GM12878 (cell line): ENCODE measurements around the gene MAGI1. TPM values are rescaled to one million over a fixed set of nuclear protein-coding genes. Genes with fewer than 3 reads are reported as not detected.

Source experiments
- ATAC-seq: fragments of 200-7000 bp; cut with Tn5 transposase; 3 replicates; pipeline ENCODE4 v1.9.1; 2020; ENCODE audit warnings: mild to moderate bottlenecking, moderate library complexity
- BruUV-seq: library from RNA; stranded (reverse); fragments of 400-500 nt; replicated peaks from 2 replicates; lab custom pipeline; 2021; lab: Mats Ljungman, UMichigan
- CTCF ChIA-PET: fragments of 300-600 bp; sonication (Branson Sonifier 250); formaldehyde crosslinking; extraction: SDS; loops from one replicate; lab custom pipeline; 2021; ENCODE audit warnings: inconsistent platforms; lab: Yijun Ruan, JAX
- POLR2A ChIA-PET: fragments of 350-600 bp; formaldehyde crosslinking; extraction: SDS; loops from one replicate; lab custom pipeline; 2021; ENCODE audit warnings: inconsistent platforms; lab: Charles Lee
- RAD21 ChIA-PET: fragments of 300-600 bp; sonication (Branson Sonifier 250); formaldehyde crosslinking; loops from one replicate; lab custom pipeline; 2023; ENCODE audit warnings: antibody characterized with exemption; ENCODE audit not compliant: unreplicated experiment; lab: Charles Lee
- SMC1A ChIA-PET: fragments of 300-600 bp; sonication (Branson Sonifier 250); formaldehyde crosslinking; loops from one replicate; lab custom pipeline; 2023; ENCODE audit not compliant: unreplicated experiment, uncharacterized antibody; lab: Charles Lee
- DNase-seq: peaks from one replicate; pipeline ENCODE4 v3.0.0-alpha.2; 2011; ENCODE audit warnings: low read depth, low spot score
- FAIRE-seq: peaks from 3 replicates; lab custom pipeline; 2011; peaks lifted over from hg19 to GRCh38; lab: Jason Lieb, UNC
- H2AFZ ChIP-seq: 2 replicates; pipeline ENCODE4 v1.6.0; 2011; ENCODE audit warnings: low read depth, low read length, control low read depth; ENCODE audit not compliant: control insufficient read depth
- H3K27ac ChIP-seq: 2 replicates; pipeline ENCODE4 v1.5.1; 2011; ENCODE audit warnings: control low read depth; ENCODE audit not compliant: control insufficient read depth, insufficient read depth
- H3K27me3 ChIP-seq, 2 experiments: replicated peaks in 1 of 2; 2 replicates each; pipeline versions ENCODE4 v1.6.0 to v1.6.1; 2011; ENCODE audit warnings: low read length in 1 of 2; ENCODE audit not compliant: control insufficient read depth in 2 of 2, insufficient read depth in 2 of 2
- H3K36me3 ChIP-seq, 2 experiments: 2 replicates each; pipeline ENCODE4 v1.5.1; 2011; ENCODE audit warnings: low read length in 1 of 2; ENCODE audit not compliant: control insufficient read depth in 2 of 2, insufficient read depth in 2 of 2
- H3K4me1 ChIP-seq: 2 replicates; pipeline ENCODE4 v1.6.1; 2011; ENCODE audit warnings: mild to moderate bottlenecking, low read length, moderate library complexity, mixed read lengths; ENCODE audit not compliant: control insufficient read depth, insufficient read depth
- H3K4me2 ChIP-seq: 2 replicates; pipeline ENCODE4 v1.6.0; 2011; ENCODE audit warnings: control low read depth; ENCODE audit not compliant: control insufficient read depth, insufficient read depth
- H3K4me3 ChIP-seq: fragments of 200-600 bp; sonication (generic); 2 replicates; pipeline ENCODE4 v1.5.1; 2016
- H3K79me2 ChIP-seq: 2 replicates; pipeline ENCODE4 v1.6.0; 2011; ENCODE audit warnings: low read length; ENCODE audit not compliant: control insufficient read depth, insufficient read depth
- H3K9ac ChIP-seq: 2 replicates; pipeline ENCODE4 v1.8.0; 2011; ENCODE audit warnings: low read length, control low read depth, mixed read lengths; ENCODE audit not compliant: control insufficient read depth, insufficient read depth
- H3K9me3 ChIP-seq: replicated peaks from 3 replicates; pipeline ENCODE4 v1.5.1; 2011; ENCODE audit warnings: mild to moderate bottlenecking, low read length; ENCODE audit not compliant: control insufficient read depth, insufficient read depth
- H4K20me1 ChIP-seq: 2 replicates; pipeline ENCODE4 v1.6.0; 2011; ENCODE audit not compliant: control insufficient read depth, insufficient read depth
- CBFB ChIP-seq: IDR thresholded peaks from 2 replicates; pipeline ENCODE4 v1.6.1; 2016; ENCODE audit warnings: antibody characterized with exemption, low read depth
- CREB1 ChIP-seq: IDR thresholded peaks from 2 replicates; pipeline ENCODE4 v1.6.1; 2012; ENCODE audit warnings: low read depth, mild to moderate bottlenecking, inconsistent platforms
- ESRRA ChIP-seq: IDR thresholded peaks from 2 replicates; pipeline ENCODE4 v1.6.1; 2012; ENCODE audit warnings: mild to moderate bottlenecking, low read length, improper control_type of control experiment
- EZH2 ChIP-seq: IDR thresholded peaks from 2 replicates; pipeline ENCODE4 v1.6.1; 2012; ENCODE audit warnings: low read depth, mild to moderate bottlenecking, control low read depth, inconsistent platforms, low read length, borderline replicate concordance; ENCODE audit not compliant: control insufficient read depth
- GATAD2B ChIP-seq: fragments of 450-650 bp; conservative IDR thresholded peaks from 2 replicates; pipeline ENCODE4 v1.6.1; 2017; ENCODE audit warnings: low read depth, mild to moderate bottlenecking, moderate library complexity
- MEF2A ChIP-seq: IDR thresholded peaks from 2 replicates; pipeline ENCODE4 v1.6.1; 2011; ENCODE audit warnings: low read depth, mild to moderate bottlenecking, low read length, moderate library complexity; ENCODE audit not compliant: insufficient read depth
- MEF2B ChIP-seq: fragments of 450-650 bp; IDR thresholded peaks from 2 replicates; pipeline ENCODE4 v1.6.1; 2018; ENCODE audit warnings: mild to moderate bottlenecking, moderate library complexity; ENCODE audit not compliant: partially characterized antibody, poor library complexity, severe bottlenecking
- MYC ChIP-seq: IDR thresholded peaks from 2 replicates; pipeline ENCODE4 v1.6.1; 2011; ENCODE audit warnings: mild to moderate bottlenecking, low read length, moderate library complexity, inconsistent platforms; ENCODE audit not compliant: insufficient read depth, insufficient replicate concordance, insufficient read length, severe bottlenecking
- NR2F1 ChIP-seq: fragments of 450-650 bp; conservative IDR thresholded peaks from 2 replicates; pipeline ENCODE4 v1.6.1; 2017; ENCODE audit warnings: mild to moderate bottlenecking
- POLR2AphosphoS5 ChIP-seq: IDR thresholded peaks from 2 replicates; pipeline ENCODE4 v1.6.1; 2011; ENCODE audit warnings: mild to moderate bottlenecking, low read length, inconsistent platforms
- RELA ChIP-seq: fragments of 450-650 bp; IDR thresholded peaks from 2 replicates; pipeline ENCODE4 v1.8.0; 2014; ENCODE audit warnings: borderline replicate concordance; ENCODE audit not compliant: partially characterized antibody
- RFX5 ChIP-seq: IDR thresholded peaks from 2 replicates; pipeline ENCODE4 v1.6.1; 2011; ENCODE audit warnings: low read depth, low read length, improper control_type of control experiment
- TAF1 ChIP-seq: IDR thresholded peaks from 2 replicates; pipeline ENCODE4 v1.6.1; 2011; ENCODE audit warnings: mild to moderate bottlenecking, low read depth, low read length, borderline replicate concordance
- WRNIP1 ChIP-seq: IDR thresholded peaks from 2 replicates; pipeline ENCODE4 v1.6.1; 2011; ENCODE audit warnings: low read depth, low read length, improper control_type of control experiment, borderline replicate concordance
- ZBTB11 ChIP-seq: fragments of 450-650 bp; formaldehyde crosslinking; IDR thresholded peaks from 2 replicates; pipeline ENCODE4 v1.5.0; 2022; ENCODE audit warnings: mild to moderate bottlenecking, missing genetic modification characterization
- ZBTB4 ChIP-seq: fragments of 450-650 bp; formaldehyde crosslinking; IDR thresholded peaks from 2 replicates; pipeline ENCODE4 v1.4.0; 2022; ENCODE audit warnings: mild to moderate bottlenecking, moderate library complexity
- ZNF274 ChIP-seq: IDR thresholded peaks from one replicate; pipeline ENCODE4 v1.8.0; 2011; ENCODE audit not compliant: insufficient read length, insufficient read depth
- ZNF622 ChIP-seq: fragments of 450-650 bp; IDR thresholded peaks from 2 replicates; pipeline ENCODE4 v1.6.1; 2017; ENCODE audit warnings: mild to moderate bottlenecking, inconsistent platforms
- ZSCAN29 ChIP-seq: fragments of 450-650 bp; IDR thresholded peaks from 2 replicates; pipeline ENCODE4 v1.6.1; 2017; ENCODE audit warnings: mild to moderate bottlenecking, moderate library complexity
- WGBS: methylation state at CpG from one replicate; pipeline ENCODE4 v1.1.6; 2016; ENCODE audit warnings: low lambda C conversion rate; ENCODE audit not compliant: insufficient replicate concordance, insufficient coverage; ENCODE audit errors: missing lambda C conversion rate; 5-methylcytosine and 5-hydroxymethylcytosine counted together
- in situ Hi-C: fragments of 300-500 bp; cut with MboI; formaldehyde crosslinking; loops from 9 replicates; pipeline ENCODE4 v1.14.3; 2018; ENCODE audit warnings: mixed read lengths
- intact Hi-C: fragments of 100-400 bp; cut with micrococcal nuclease; formaldehyde crosslinking; loops from one replicate; pipeline ENCODE4 v1.14.2; 2022; ENCODE audit not compliant: unreplicated experiment
- polyA plus RNA-seq, 11 experiments: library from polyadenylated mRNA; depleted of rRNA in 4 of 11; unstranded in 6 of 11; stranded (reverse) in 5 of 11; fragments of >200 nt; fragmentation: Nextera tagmentation in 4 of 11; fragmentation: Illumina TruSeq in 1 of 11; extraction: Ambion mirVana in 4 of 11; extraction: Trizol in 1 of 11; gene quantifications; 1 replicate in 1 of 11; 2 replicates in 10 of 11; pipeline versions ENCODE4 v1.2.1 to v1.2.3, GENCODE V29; 2011 to 2016; ENCODE audit warnings: inconsistent platforms in 2 of 11, missing spikeins in 2 of 11, low read depth in 1 of 11
- total RNA-seq, 4 experiments: library from RNA; depleted of rRNA in 3 of 4; stranded (reverse); fragments of >200 nt in 3 of 4; fragmentation: Illumina TruSeq in 1 of 4; extraction: Trizol in 1 of 4; gene quantifications; 2 replicates each; pipeline versions ENCODE4 v1.2.1 to v1.2.3, GENCODE V29; 2013 to 2021

The MAGI1 gene
- total and polyA plus RNA-seq, 10 of the 15 experiments (the other 5 are each of a cell fraction or from before 2014, with no cell fraction given): 0.02 to 3.3 (median 0.29) TPM; not detected in 1

GRCh38 chr3:65600888-65601287, 437.8 kb downstream of the MAGI1 start:
- H3K36me3 ChIP-seq: no peaks in the 10 kb centered on the region
- in situ Hi-C loops: no loop called here
- H2AFZ ChIP-seq: no peak overlapping the region
- FAIRE-seq (no peak), DNase-seq (no peak), ATAC-seq (no peak)
- H3K79me2 ChIP-seq: no peaks in the 10 kb centered on the region
- RAD21 ChIA-PET: no interaction called here
- no peaks in the 10 kb centered on the region for H3K9me3 ChIP-seq
- CTCF ChIA-PET: no interaction called here
- H3K27ac ChIP-seq: no peak overlapping the region
- H3K9ac ChIP-seq: no peak overlapping the region
- WGBS: 0% methylated on average over 2 of the region's 2 CpGs
- no TSS peak for BruUV-seq
- no peak overlapping the region for H3K4me3 ChIP-seq
- no peak overlapping the region for H3K4me2 ChIP-seq
- no peaks in the 10 kb centered on the region for H3K27me3 ChIP-seq
- POLR2A ChIA-PET: no interaction called here
- intact Hi-C loops: no loop called here
- H4K20me1 ChIP-seq: no peaks in the 10 kb centered on the region
- TF ChIP-seq CREB1 (no peak), ZNF622 (no peak), EZH2 (no peak), MEF2B (no peak), NR2F1 (no peak), GATAD2B (no peak), ESRRA (no peak), CBFB (no peak), TAF1 (no peak), MEF2A (no peak), RFX5 (no peak), RELA (no peak), WRNIP1 (no peak), MYC (no peak), POLR2AphosphoS5 (no peak), ZBTB4 (CRISPR knock-in tag) (no peak), ZBTB11 (CRISPR knock-in tag) (no peak), ZNF274 (no peak), ZSCAN29 (no peak)
- H3K4me1 ChIP-seq: no peaks in the 10 kb centered on the region
- SMC1A ChIA-PET: no interaction called here
